DND-41 (cell line): ENCODE data around the gene PHC2.

Experiments used
- ATAC-seq: fragments of 200-7000 bp; cut with Tn5 transposase; 3 replicates; pipeline ENCODE4 v1.9.1; 2021; ENCODE audit warnings: low read depth; ENCODE audit not compliant: insufficient read depth
- DNase-seq: peaks from one replicate; pipeline ENCODE4 v3.0.0-alpha.2; 2020
- H2AFZ ChIP-seq: 2 replicates; pipeline ENCODE4 v1.6.0; 2012; ENCODE audit warnings: low read depth, low read length
- H3K27ac ChIP-seq: 2 replicates; pipeline ENCODE4 v1.5.1; 2012; ENCODE audit warnings: low read length, inconsistent platforms
- H3K27me3 ChIP-seq: fragments of 200-600 bp; sonication (generic); 2 replicates; pipeline ENCODE4 v1.6.0; 2012; ENCODE audit warnings: low read length, mild to moderate bottlenecking, inconsistent platforms; ENCODE audit not compliant: insufficient read depth, poor library complexity
- H3K36me3 ChIP-seq: 2 replicates; pipeline ENCODE4 v1.5.1; 2012; ENCODE audit warnings: low read length, inconsistent platforms; ENCODE audit not compliant: insufficient read depth
- H3K4me1 ChIP-seq: 2 replicates; pipeline ENCODE4 v1.5.1; 2012; ENCODE audit warnings: mild to moderate bottlenecking, low read length; ENCODE audit not compliant: insufficient read depth
- H3K4me2 ChIP-seq: 2 replicates; pipeline ENCODE4 v1.6.0; 2012; ENCODE audit warnings: mild to moderate bottlenecking, moderate library complexity, low read length, inconsistent platforms; ENCODE audit not compliant: insufficient read depth
- H3K4me3 ChIP-seq, 2 experiments: fragments of 200-600 bp in 1 of 2; shearing (Covaris generic) in 1 of 2; 2 replicates each; pipeline ENCODE4 v1.5.1; 2012 to 2016; ENCODE audit warnings: inconsistent platforms in 2 of 2, low read length in 2 of 2, mild to moderate bottlenecking in 2 of 2, low read depth in 1 of 2, moderate library complexity in 1 of 2
- H3K79me2 ChIP-seq: 2 replicates; pipeline ENCODE4 v1.6.0; 2012; ENCODE audit warnings: low read length, inconsistent platforms; ENCODE audit not compliant: insufficient read depth
- H3K9ac ChIP-seq: 2 replicates; pipeline ENCODE4 v1.6.0; 2012; ENCODE audit warnings: low read depth, mild to moderate bottlenecking, inconsistent platforms, low read length, moderate library complexity
- H3K9me3 ChIP-seq: 2 replicates; pipeline ENCODE4 v1.5.1; 2012; ENCODE audit warnings: low read length, moderate library complexity, mild to moderate bottlenecking, inconsistent platforms; ENCODE audit not compliant: insufficient read depth, severe bottlenecking
- H4K20me1 ChIP-seq: 2 replicates; pipeline ENCODE4 v1.6.0; 2012; ENCODE audit warnings: low read length; ENCODE audit not compliant: insufficient read depth
- CTCF ChIP-seq: IDR thresholded peaks from 2 replicates; pipeline ENCODE4 v1.5.1; 2012; ENCODE audit warnings: borderline replicate concordance, low read length, moderate library complexity, mild to moderate bottlenecking; ENCODE audit not compliant: poor library complexity, severe bottlenecking; ENCODE audit errors: extremely low read depth
- EZH2 ChIP-seq: IDR thresholded peaks from 3 replicates; pipeline ENCODE4 v1.6.1; 2012; ENCODE audit warnings: borderline replicate concordance, low read depth, mild to moderate bottlenecking, moderate library complexity, low read length, inconsistent platforms; ENCODE audit not compliant: severe bottlenecking

The PHC2 gene

GRCh38 chr1:33393524-33393923, 37.4 kb downstream of the PHC2 start:
- Histone ChIP-seq H3K4me2 (no peak overlapping the region), H3K27me3 (peaks cover 27% of the 10 kb centered on the region), H2AFZ (no peak overlapping the region), H4K20me1 (no peaks in the 10 kb centered on the region), H3K4me3 (no peak overlapping the region), H3K36me3 (no peaks in the 10 kb centered on the region), H3K4me1 (no peaks in the 10 kb centered on the region), H3K9ac (no peak overlapping the region), H3K9me3 (no peaks in the 10 kb centered on the region), H3K79me2 (no peaks in the 10 kb centered on the region), H3K27ac (no peak overlapping the region)
- DNase-seq (no peak), ATAC-seq (no peak)
- TF ChIP-seq CTCF (no peak), EZH2 (no peak)

GRCh38 chr1:33392639-33393038, 38.3 kb downstream of the PHC2 start:
- Histone ChIP-seq H3K4me2 (no peak overlapping the region), H3K27me3 (peaks cover 24% of the 10 kb centered on the region), H2AFZ (no peak overlapping the region), H3K9ac (no peak overlapping the region), H3K27ac (no peak overlapping the region), H3K4me3 (no peak overlapping the region), H3K9me3 (no peaks in the 10 kb centered on the region), H3K4me1 (no peaks in the 10 kb centered on the region), H3K36me3 (no peaks in the 10 kb centered on the region), H4K20me1 (no peaks in the 10 kb centered on the region), H3K79me2 (no peaks in the 10 kb centered on the region)
- ATAC-seq (no peak), DNase-seq (no peak)
- TF ChIP-seq CTCF: no peak
- TF ChIP-seq EZH2: no peak

- no peaks in the 10 kb centered on the region for H3K79me2 ChIP-seq
- no peak overlapping the region for H3K9ac ChIP-seq
- no peaks in the 10 kb centered on the region for H3K4me1 ChIP-seq
- H3K27ac ChIP-seq: no peak overlapping the region
- DNase-seq (no peak), ATAC-seq (no peak)
- no peak overlapping the region for H3K4me3 ChIP-seq
- TF ChIP-seq EZH2 (no peak), CTCF (no peak)
- no peaks in the 10 kb centered on the region for H3K9me3 ChIP-seq
- H3K4me2 ChIP-seq: no peak overlapping the region
- no peaks in the 10 kb centered on the region for H3K36me3 ChIP-seq
- H4K20me1 ChIP-seq: no peaks in the 10 kb centered on the region
- peaks cover 24% of the 10 kb centered on the region for H3K27me3 ChIP-seq
- no peak overlapping the region for H2AFZ ChIP-seq
Observed at GRCh38 chr1:33392206-33392605, 38.7 kb downstream of the PHC2 start.

GRCh38 chr1:33391343-33392078, 39.4 kb downstream of the PHC2 start:
- Histone ChIP-seq H3K79me2 (no peaks in the 10 kb centered on the region), H4K20me1 (no peaks in the 10 kb centered on the region; the same call in 1 of the 2 replicates), H3K27ac (no peak overlapping the region), H3K4me3 (no peak overlapping the region), H2AFZ (no peak overlapping the region), H3K4me1 (no peaks in the 10 kb centered on the region), H3K4me2 (no peak overlapping the region), H3K9ac (no peak overlapping the region), H3K27me3 (peaks cover 21% of the 10 kb centered on the region), H3K36me3 (no peaks in the 10 kb centered on the region), H3K9me3 (no peaks in the 10 kb centered on the region)
- TF ChIP-seq EZH2: no peak
- TF ChIP-seq CTCF: no peak
- no peak for DNase-seq
- ATAC-seq: no peak
